Left ventricle myocardium inferior (tissue), 1 donor: ENCODE results near the gene ANKRD53. TPM values are rescaled to one million over a fixed set of nuclear protein-coding genes. Genes with fewer than 3 reads are reported as not detected.

Experiments used
- DNase-seq: peaks from one replicate; pipeline ENCODE4 v3.0.0-alpha.2; 2020
- H3K27ac ChIP-seq: fragments of 200-600 bp; replicated peaks from 2 replicates; pipeline ENCODE4 v1.8.0; 2021
- H3K27me3 ChIP-seq: fragments of 200-600 bp; 2 replicates; pipeline ENCODE4 v1.8.0; 2021; ENCODE audit warnings: low read depth
- H3K36me3 ChIP-seq: fragments of 200-600 bp; 2 replicates; pipeline ENCODE4 v1.8.0; 2021
- H3K4me1 ChIP-seq: fragments of 200-600 bp; 2 replicates; pipeline ENCODE4 v1.8.0; 2021
- H3K4me3 ChIP-seq: fragments of 200-600 bp; 2 replicates; pipeline ENCODE4 v1.8.0; 2021; ENCODE audit warnings: mild to moderate bottlenecking, moderate library complexity
- H3K9me3 ChIP-seq: fragments of 200-600 bp; replicated peaks from 2 replicates; pipeline ENCODE4 v1.8.0; 2021
- CTCF ChIP-seq: fragments of 200-600 bp; IDR thresholded peaks from 2 replicates; pipeline ENCODE4 v1.8.0; 2021; ENCODE audit warnings: antibody characterized with exemption, mild to moderate bottlenecking, borderline replicate concordance
- intact Hi-C: fragments of 100-400 bp; cut with micrococcal nuclease; formaldehyde crosslinking; loops from one replicate; pipeline ENCODE4 v1.11.0; 2022
- total RNA-seq: library from RNA; stranded (reverse); fragmentation: NEBNext Ultra II Directional; extraction: Animal tissue kit (Norgen Biotek cat#: 25700); gene quantifications from one replicate; pipeline ENCODE4 v1.2.1, GENCODE V29; 2021
- donor health status: DM: no; HTN: yes; CAD: no; lungs with severe emphysema.

Gene ANKRD53
- total RNA-seq, 1 donor from 2014 or later = 0.33 TPM

GRCh38 chr2:70934981-70935380 lies 43.4 kb upstream of the ANKRD53 start:
- Histone ChIP-seq H3K27me3 (peaks cover 55% of the 10 kb centered on the region), H3K9me3 (no peaks in the 10 kb centered on the region), H3K27ac (no peak overlapping the region), H3K4me1 (no peaks in the 10 kb centered on the region), H3K4me3 (no peak overlapping the region), H3K36me3 (no peaks in the 10 kb centered on the region)
- DNase-seq = no peak
- intact Hi-C loops = no loop called here
- TF ChIP-seq CTCF = no peak

DNA sequence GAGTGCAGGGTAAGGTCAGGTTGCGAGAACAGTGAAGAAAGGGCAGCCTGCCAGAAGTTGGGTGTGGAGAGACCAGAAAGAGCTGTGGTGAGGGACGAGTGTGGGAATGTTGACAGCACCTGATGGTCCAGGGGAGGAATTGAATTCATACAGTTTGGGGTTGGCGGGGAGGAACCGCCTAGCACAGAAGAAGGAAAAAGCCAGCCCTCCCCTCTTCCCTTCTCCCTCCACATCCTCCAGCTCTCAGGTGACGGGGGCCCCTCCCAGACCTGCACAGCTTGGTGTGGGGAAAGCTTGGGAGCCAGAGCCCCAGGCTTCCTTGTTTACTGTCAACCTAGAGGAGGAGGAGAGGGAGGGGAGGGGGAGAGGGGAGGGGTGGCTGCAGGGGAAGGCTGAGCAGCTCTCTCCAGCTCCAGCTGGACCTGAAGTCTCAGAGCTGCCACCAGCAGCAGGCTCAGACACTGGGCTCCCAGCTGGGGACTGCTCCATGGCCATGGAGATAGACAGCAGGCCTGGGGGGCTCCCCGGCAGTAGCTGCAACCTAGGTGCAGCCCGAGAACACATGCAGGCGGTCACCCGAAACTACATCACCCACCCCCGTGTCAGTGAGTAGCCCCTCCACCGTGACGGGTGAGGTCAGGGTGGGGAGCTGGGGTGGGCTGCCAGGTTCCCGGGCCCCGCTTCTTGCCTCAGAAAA lies 42.8 kb upstream of the ANKRD53 start, which contains the start of gene ATP6V1B1:
TSS of gene ATP6V1B1 (plus strand) at position 433 of the 697 bp plus-strand sequence. CDS start at position 488, 55 bp downstream.
- H3K4me1 ChIP-seq = no peaks in the 10 kb centered on the region
- intact Hi-C loops = no loop called here
- H3K27me3 ChIP-seq = peaks cover 61% of the 10 kb centered on the region
- TF ChIP-seq CTCF = no peak
- H3K36me3 ChIP-seq = no peaks in the 10 kb centered on the region
- no peak within 1 kb of the TSS for H3K27ac ChIP-seq
- H3K4me3 ChIP-seq = no peak within 1 kb of the TSS
- no peak for DNase-seq
- H3K9me3 ChIP-seq = no peaks in the 10 kb centered on the region

GRCh38 chr2:70936165-70936978 lies 42.1 kb upstream of the ANKRD53 start:
- no peak for TF ChIP-seq CTCF
- intact Hi-C loops = no loop called here

GRCh38 chr2:70936979-70937811 lies 41.2 kb upstream of the ANKRD53 start:
- Histone ChIP-seq H3K36me3 (no peaks in the 10 kb centered on the region), H3K27ac (no peak overlapping the region), H3K4me1 (no peaks in the 10 kb centered on the region), H3K27me3 (peaks cover 60% of the 10 kb centered on the region), H3K4me3 (no peak overlapping the region), H3K9me3 (no peaks in the 10 kb centered on the region)
- TF ChIP-seq CTCF = no peak
- intact Hi-C loops = no loop called here
- DNase-seq = no peak

More at GRCh38 chr2:70936165-70936978, 42.1 kb upstream of the ANKRD53 start:
- Histone ChIP-seq H3K9me3 (no peaks in the 10 kb centered on the region), H3K4me3 (no peak overlapping the region), H3K4me1 (no peaks in the 10 kb centered on the region), H3K36me3 (no peaks in the 10 kb centered on the region), H3K27me3 (peaks cover 66% of the 10 kb centered on the region), H3K27ac (no peak overlapping the region)
- no peak for DNase-seq
